K562 (cell line): ENCODE measurements around the gene ZNF780B. TPM values are rescaled to one million over a fixed set of nuclear protein-coding genes. Genes with fewer than 3 reads are reported as not detected.
A peak's percentile ranks its signal among the peaks of the same experiment; 100 is the strongest.

Experiments used
- ATF7 ChIP-seq: fragments of 450-650 bp; IDR thresholded peaks from 2 replicates; pipeline ENCODE4 v1.7.1; 2014; ENCODE audit warnings: mild to moderate bottlenecking, moderate library complexity
- BACH1 ChIP-seq: fragments of 200-800 bp; sonication (Bioruptor generic); IDR thresholded peaks from 2 replicates; pipeline ENCODE4 v1.6.1; 2016; ENCODE audit warnings: missing genetic modification characterization, missing compliant biosample characterization
- CEBPG ChIP-seq, 3 experiments: fragments of 200-800 bp in 1 of 3; sonication (Bioruptor generic) in 1 of 3; sonication (generic) in 1 of 3; formaldehyde crosslinking in 1 of 3; IDR thresholded peaks in 2 of 3; conservative IDR thresholded peaks in 1 of 3; 2 replicates each; pipeline versions ENCODE4 v1.6.1 to v1.8.0; 2016 to 2022; ENCODE audit warnings: missing compliant biosample characterization in 2 of 3, missing genetic modification characterization in 2 of 3, mild to moderate bottlenecking in 1 of 3, missing genetic modification reagents in 1 of 3
- CHD2 ChIP-seq: IDR thresholded peaks from 2 replicates; pipeline ENCODE4 v1.6.1; 2011; ENCODE audit warnings: low read depth, low read length
- CREB3L1 ChIP-seq: fragments of 450-650 bp; IDR thresholded peaks from 2 replicates; pipeline ENCODE4 v1.6.1; 2014; ENCODE audit warnings: low read depth, mild to moderate bottlenecking, moderate library complexity, borderline replicate concordance
- CREB5 ChIP-seq: fragments of 250-450 bp; sonication (Bioruptor Pico); IDR thresholded peaks from 2 replicates; pipeline ENCODE4 v1.5.0; 2020; ENCODE audit warnings: mild to moderate bottlenecking
- E2F6 ChIP-seq, 2 experiments: IDR thresholded peaks; 2 replicates each; pipeline ENCODE4 v1.6.1; 2011; ENCODE audit warnings: borderline replicate concordance in 1 of 2, control low read depth in 1 of 2, low read depth in 1 of 2, low read length in 1 of 2, mild to moderate bottlenecking in 1 of 2, mixed read lengths in 1 of 2, moderate library complexity in 1 of 2; ENCODE audit not compliant: insufficient read depth in 1 of 2, insufficient read length in 1 of 2, poor library complexity in 1 of 2, severe bottlenecking in 1 of 2; ENCODE audit errors: extremely low read depth in 1 of 2
- ELF2 ChIP-seq: fragments of 250-450 bp; sonication (Bioruptor Pico); IDR thresholded peaks from 2 replicates; pipeline ENCODE4 v1.5.0; 2021; ENCODE audit warnings: mild to moderate bottlenecking
- ETV1 ChIP-seq: fragments of 450-650 bp; conservative IDR thresholded peaks from 2 replicates; pipeline ENCODE4 v1.6.1; 2016; ENCODE audit warnings: missing genetic modification characterization, control low read depth, low read depth, missing compliant biosample characterization
- FOXM1 ChIP-seq, 2 experiments: fragments of 450-650 bp in 1 of 2; sonication (generic) in 1 of 2; formaldehyde crosslinking in 1 of 2; IDR thresholded peaks; 2 replicates each; pipeline versions ENCODE4 v1.6.1 to v1.9.0; 2017 to 2022; ENCODE audit warnings: low read depth in 2 of 2, mild to moderate bottlenecking in 2 of 2, missing genetic modification reagents in 1 of 2, moderate library complexity in 1 of 2
- HMGN3 ChIP-seq: IDR thresholded peaks from 2 replicates; pipeline ENCODE4 v1.6.1; 2011; ENCODE audit warnings: borderline replicate concordance, low read depth, mild to moderate bottlenecking, mixed read lengths, low read length; ENCODE audit not compliant: insufficient read length; ENCODE audit errors: extremely low read depth
- PHB ChIP-seq: fragments of 250-450 bp; sonication (Bioruptor Pico); IDR thresholded peaks from 2 replicates; pipeline ENCODE4 v1.5.0; 2021
- SMAD3 ChIP-seq: fragments of 450-650 bp; formaldehyde crosslinking; conservative IDR thresholded peaks from 2 replicates; pipeline ENCODE4 v1.4.0; 2020; ENCODE audit warnings: mild to moderate bottlenecking
- SPI1 ChIP-seq: IDR thresholded peaks from 2 replicates; pipeline ENCODE4 v1.6.1; 2011; ENCODE audit warnings: low read depth, low read length, control low read depth, borderline replicate concordance
- ZNF146 ChIP-seq: IDR thresholded peaks from one replicate; pipeline ENCODE4 v1.6.1; 2018; ENCODE audit warnings: missing compliant biosample characterization; ENCODE audit not compliant: unreplicated experiment
- ZNF263 ChIP-seq: sonication (generic); formaldehyde crosslinking; IDR thresholded peaks from 2 replicates; pipeline ENCODE4 v1.8.0; 2022; ENCODE audit warnings: mild to moderate bottlenecking, missing genetic modification reagents, borderline replicate concordance
- ZNF316 ChIP-seq: fragments of 450-650 bp; IDR thresholded peaks from 2 replicates; pipeline ENCODE4 v1.6.1; 2016
- ZNF324 ChIP-seq: fragments of 250-450 bp; sonication (Bioruptor Pico); IDR thresholded peaks from 2 replicates; pipeline ENCODE4 v1.4.0; 2020; ENCODE audit warnings: mild to moderate bottlenecking
- ZNF347 ChIP-seq: fragments of 450-650 bp; formaldehyde crosslinking; IDR thresholded peaks from 2 replicates; pipeline ENCODE4 v1.4.0; 2020; ENCODE audit warnings: low read depth, mild to moderate bottlenecking, moderate library complexity
- ZNF511 ChIP-seq: sonication (generic); formaldehyde crosslinking; IDR thresholded peaks from 2 replicates; pipeline ENCODE4 v1.8.0; 2022; ENCODE audit warnings: mild to moderate bottlenecking, missing genetic modification reagents
- ZNF77 ChIP-seq: fragments of 250-450 bp; sonication (Bioruptor Pico); IDR thresholded peaks from 2 replicates; pipeline ENCODE4 v1.5.0; 2020
- ZNF780A ChIP-seq: fragments of 250-450 bp; sonication (Bioruptor Pico); IDR thresholded peaks from 2 replicates; pipeline ENCODE4 v1.5.0; 2021; ENCODE audit warnings: mild to moderate bottlenecking
- polyA plus RNA-seq, 8 experiments: library from polyadenylated mRNA; depleted of rRNA in 4 of 8; stranded (reverse) in 5 of 8; unstranded in 3 of 8; fragments of >200 nt; fragmentation: Nextera tagmentation in 2 of 8; fragmentation: Illumina TruSeq in 1 of 8; extraction: Ambion mirVana in 2 of 8; extraction: Trizol in 1 of 8; gene quantifications; 2 replicates each; pipeline versions ENCODE4 v1.2.1 to v1.2.3, GENCODE V29; 2011 to 2014; ENCODE audit warnings: inconsistent platforms in 1 of 8, missing spikeins in 1 of 8
- total RNA-seq, 7 experiments: library from RNA; depleted of rRNA in 6 of 7; stranded (reverse); fragments of >200 nt in 6 of 7; fragmentation: Illumina TruSeq in 2 of 7; extraction: Trizol in 2 of 7; gene quantifications; 2 replicates each; pipeline versions ENCODE4 v1.2.1 to v1.2.3, GENCODE V29; 2011 to 2021; ENCODE audit warnings: low replicate concordance in 1 of 7

ZNF780B gene
- total and polyA plus RNA-seq, 9 of the 15 experiments (the other 6 are each of a cell fraction or from before 2014, with no cell fraction given), result 3.9 to 18.4 (median 8.8) TPM

- TF ChIP-seq ZNF511 (no peak), CEBPG (CRISPR knock-in tag; IDR thresholded peaks at IDR 0.05) (no peak), CEBPG (tag; conservative IDR thresholded peaks at IDR 0.05 in 1 of 2, IDR thresholded peaks at IDR 0.05 in 1 of 2) (no peak), ZNF316 (0 out of 2 replicates have a peak, but pooled peaks have one; percentile 11), ZNF146 (CRISPR knock-in tag) (no peak), ZNF347 (CRISPR knock-in tag) (no peak), ZNF324 (no peak), ZNF780A (CRISPR knock-in tag) (no peak), PHB (CRISPR knock-in tag) (no peak), CREB3L1 (peak; percentile 90; the same call in 1 of the 2 replicates), ETV1 (tag) (peak; percentile 93), HMGN3 (peak; percentile 27), ATF7 (peak; percentile 90), ZNF263 (CRISPR knock-in tag) (no peak), CREB5 (CRISPR knock-in tag) (no peak), SPI1 (peak; percentile 69), CHD2 (no peak), ZNF77 (CRISPR knock-in tag) (no peak), E2F6 (IDR thresholded peaks at IDR 0.05; ENCODE audit: borderline replicate concordance in 1 of 2, extremely low read depth in 1 of 2, insufficient read depth in 1 of 2, insufficient read length in 1 of 2, low read depth in 1 of 2, low read length in 1 of 2, poor library complexity in 1 of 2, severe bottlenecking in 1 of 2) (peak in 1 of 2 experiments; percentile 39), FOXM1 (IDR thresholded peaks at IDR 0.05; ENCODE audit: low read depth) (no peak), FOXM1 (CRISPR knock-in tag; IDR thresholded peaks at IDR 0.05; ENCODE audit: low read depth) (no peak), ELF2 (CRISPR knock-in tag) (peak; percentile 77), BACH1 (no peak), SMAD3 (no peak)
These were observed 34.5 kb upstream of the ZNF780B start, which contains the start of gene ZNF780A (continued) for GRCh38 chr19:40090241-40091204.
